Common myeloid progenitor, CD34-positive (primary cell): ENCODE data around the gene ISCU.

ENCODE experiments used
- CTCF ChIA-PET: fragments of 350-600 bp; sonication (Branson Sonifier 250); formaldehyde crosslinking; loops from one replicate; lab custom pipeline; 2021; ENCODE audit warnings: antibody characterized with exemption; lab: Charles Lee
- POLR2A ChIA-PET: fragments of 350-600 bp; sonication (Branson Sonifier 250); formaldehyde crosslinking; loops from one replicate; lab custom pipeline; 2021; ENCODE audit warnings: antibody characterized with exemption; lab: Charles Lee
- DNase-seq, 3 donors: peaks; one replicate each; pipeline versions ENCODE4 v3.0.0 to v3.0.0-alpha.2; 2013
- H3K27ac ChIP-seq, 2 experiments: 1 replicate in 1 of 2; 2 replicates in 1 of 2; pipeline ENCODE4 v1.7.0; 2013; ENCODE audit warnings: inconsistent platforms in 2 of 2, low read length in 2 of 2, mild to moderate bottlenecking in 2 of 2, low read depth in 1 of 2, moderate library complexity in 1 of 2; ENCODE audit not compliant: severe bottlenecking in 2 of 2, insufficient read depth in 1 of 2, poor library complexity in 1 of 2
- H3K27me3 ChIP-seq, 5 experiments: replicated peaks in 2 of 5; 1 replicate in 3 of 5; 2 replicates in 2 of 5; pipeline versions ENCODE4 v1.6.1 to v1.7.0; 2013; ENCODE audit warnings: low read length in 4 of 5, mild to moderate bottlenecking in 2 of 5, moderate library complexity in 2 of 5, inconsistent platforms in 1 of 5; ENCODE audit not compliant: insufficient read depth in 5 of 5, control insufficient read depth in 4 of 5
- H3K36me3 ChIP-seq, 4 experiments: 1 replicate in 2 of 4; 2 replicates in 2 of 4; pipeline versions ENCODE4 v1.6.1 to v1.7.0; 2013; ENCODE audit warnings: low read length in 3 of 4, control low read depth in 1 of 4, mild to moderate bottlenecking in 1 of 4; ENCODE audit not compliant: control insufficient read depth in 4 of 4, insufficient read depth in 4 of 4
- H3K4me1 ChIP-seq, 4 experiments: 1 replicate in 3 of 4; 2 replicates in 1 of 4; pipeline versions ENCODE4 v1.6.1 to v1.7.1; 2013; ENCODE audit warnings: low read length in 3 of 4, mild to moderate bottlenecking in 3 of 4, control low read depth in 1 of 4, inconsistent platforms in 1 of 4, moderate library complexity in 1 of 4; ENCODE audit not compliant: control insufficient read depth in 4 of 4, insufficient read depth in 4 of 4; ENCODE audit errors: control extremely low read depth in 1 of 4
- H3K4me3 ChIP-seq, 7 experiments: 1 replicate in 4 of 7; 2 replicates in 3 of 7; pipeline versions ENCODE4 v1.5.1 to v1.7.0; 2013; ENCODE audit warnings: mild to moderate bottlenecking in 7 of 7, low read length in 6 of 7, moderate library complexity in 6 of 7, inconsistent platforms in 2 of 7, low read depth in 2 of 7, control low read depth in 1 of 7; ENCODE audit not compliant: insufficient read depth in 4 of 7, control insufficient read depth in 1 of 7; ENCODE audit errors: extremely low read depth in 1 of 7
- H3K9me3 ChIP-seq, 5 experiments: 1 replicate in 4 of 5; 2 replicates in 1 of 5; pipeline versions ENCODE4 v1.6.1 to v1.7.1; 2013; ENCODE audit warnings: low read length in 4 of 5, mild to moderate bottlenecking in 2 of 5, inconsistent platforms in 1 of 5, low read depth in 1 of 5, moderate library complexity in 1 of 5; ENCODE audit not compliant: control insufficient read depth in 4 of 5, insufficient read depth in 2 of 5; ENCODE audit errors: control extremely low read depth in 1 of 5
- WGBS: methylation state at CpG from one replicate; pipeline ENCODE4 v1.1.5; 2013; ENCODE audit not compliant: insufficient coverage; 5-methylcytosine and 5-hydroxymethylcytosine counted together

Gene ISCU

DNA sequence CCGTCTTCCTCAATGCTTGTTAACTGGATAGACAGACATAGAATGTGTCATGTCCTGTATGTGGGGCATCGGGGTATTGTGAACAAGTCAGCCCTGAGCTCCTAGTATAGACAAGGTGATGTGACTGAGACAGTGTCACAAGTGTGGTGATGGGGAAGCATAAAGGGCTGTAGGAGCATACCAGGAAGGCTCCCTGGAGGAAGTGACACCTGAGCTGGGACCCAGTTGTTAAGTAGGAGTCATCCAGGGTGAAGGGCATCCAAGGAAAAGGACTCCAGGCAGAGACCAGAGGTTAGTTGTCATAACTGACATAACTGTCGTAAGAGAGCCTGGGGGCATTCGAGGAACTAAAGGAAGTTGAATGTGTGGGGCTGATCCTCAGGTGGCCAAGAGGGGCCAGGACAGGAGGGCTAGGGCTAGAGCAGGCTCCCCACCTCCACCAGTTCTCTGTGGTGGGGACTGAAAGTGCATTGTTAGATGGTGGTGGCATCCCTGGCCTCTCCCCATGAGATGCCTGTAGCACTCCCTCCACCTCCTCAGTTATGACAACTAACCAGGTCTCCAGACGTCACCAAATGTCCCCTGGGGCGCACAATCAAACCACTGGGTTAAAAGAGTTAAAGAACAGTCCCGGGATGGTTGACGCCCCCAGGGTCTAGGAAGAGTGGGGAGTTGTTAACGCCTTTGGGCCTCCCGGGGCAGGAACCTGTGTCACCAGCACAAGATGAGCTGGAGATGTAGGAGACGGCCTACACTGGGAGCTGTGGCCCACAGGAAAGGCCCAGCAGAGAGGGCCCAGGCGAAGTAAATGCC is 44.9 kb upstream of the ISCU start:
- WGBS = 93% methylated on average over 8 of the region's 12 CpGs
- POLR2A ChIA-PET = no interaction called here

DNA sequence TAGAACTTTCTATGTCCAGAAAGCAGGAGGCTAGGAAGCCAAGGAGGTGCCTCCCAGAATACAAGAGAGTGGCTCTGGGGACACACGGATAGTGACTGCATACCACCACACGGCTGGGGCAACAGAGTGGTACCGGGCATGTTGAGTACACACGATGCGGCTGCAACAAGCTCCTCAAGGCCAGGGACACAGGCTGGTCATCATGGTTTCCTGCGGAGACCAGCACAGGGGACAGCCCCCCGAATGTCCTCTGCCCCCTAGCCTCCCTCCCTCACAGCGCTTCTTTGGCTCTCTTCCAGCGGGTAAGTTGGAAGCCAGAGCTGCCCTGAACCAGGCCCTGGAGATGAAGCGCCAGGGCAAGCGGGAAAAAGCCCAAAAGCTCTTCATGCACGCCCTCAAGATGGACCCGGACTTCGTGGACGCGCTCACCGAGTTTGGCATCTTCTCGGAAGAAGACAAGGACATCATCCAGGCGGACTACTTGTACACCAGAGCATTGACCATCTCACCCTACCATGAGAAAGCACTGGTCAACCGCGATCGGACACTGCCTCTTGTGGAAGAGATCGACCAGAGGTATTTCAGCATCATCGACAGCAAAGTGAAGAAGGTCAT is 44.2 kb upstream of the ISCU start:
- WGBS = 95% methylated on average over 21 of the region's 24 CpGs
- no peaks in the 10 kb centered on the region for H3K27me3 ChIP-seq
- H3K9me3 ChIP-seq = no peaks in the 10 kb centered on the region
- no peak overlapping the region for H3K4me3 ChIP-seq
- CTCF ChIA-PET = interaction anchor here (0.9 to 1.9 kb wide), 2 partner anchors 10 to 13 kb away, joined by 4 read pairs; no protein-coding TSS in a partner anchor
- H3K4me1 ChIP-seq = peaks cover 0 to 13% (median 12%) of the 10 kb centered on the region in 4 experiments
- POLR2A ChIA-PET = no interaction called here
- no peak overlapping the region for H3K27ac ChIP-seq
- H3K36me3 ChIP-seq = peaks cover 16 to 63% (median 48%) of the 10 kb centered on the region in 4 experiments
- DNase-seq = no peak

More for the DNA sequence above, 44.9 kb upstream of the ISCU start:
- no peak overlapping the region for H3K27ac ChIP-seq
- H3K9me3 ChIP-seq = no peaks in the 10 kb centered on the region
- no peak for DNase-seq
- peaks cover 16 to 56% (median 42%) of the 10 kb centered on the region in 4 experiments for H3K36me3 ChIP-seq
- peaks cover 0 to 13% (median 12%) of the 10 kb centered on the region in 4 experiments for H3K4me1 ChIP-seq
- CTCF ChIA-PET = interaction anchor here (0.7 to 1.5 kb wide), 4 partner anchors 9 to 525 kb away, joined by 3 to 4 read pairs (median 4); no protein-coding TSS in a partner anchor
- no peak overlapping the region for H3K4me3 ChIP-seq
- H3K27me3 ChIP-seq = no peaks in the 10 kb centered on the region

DNA sequence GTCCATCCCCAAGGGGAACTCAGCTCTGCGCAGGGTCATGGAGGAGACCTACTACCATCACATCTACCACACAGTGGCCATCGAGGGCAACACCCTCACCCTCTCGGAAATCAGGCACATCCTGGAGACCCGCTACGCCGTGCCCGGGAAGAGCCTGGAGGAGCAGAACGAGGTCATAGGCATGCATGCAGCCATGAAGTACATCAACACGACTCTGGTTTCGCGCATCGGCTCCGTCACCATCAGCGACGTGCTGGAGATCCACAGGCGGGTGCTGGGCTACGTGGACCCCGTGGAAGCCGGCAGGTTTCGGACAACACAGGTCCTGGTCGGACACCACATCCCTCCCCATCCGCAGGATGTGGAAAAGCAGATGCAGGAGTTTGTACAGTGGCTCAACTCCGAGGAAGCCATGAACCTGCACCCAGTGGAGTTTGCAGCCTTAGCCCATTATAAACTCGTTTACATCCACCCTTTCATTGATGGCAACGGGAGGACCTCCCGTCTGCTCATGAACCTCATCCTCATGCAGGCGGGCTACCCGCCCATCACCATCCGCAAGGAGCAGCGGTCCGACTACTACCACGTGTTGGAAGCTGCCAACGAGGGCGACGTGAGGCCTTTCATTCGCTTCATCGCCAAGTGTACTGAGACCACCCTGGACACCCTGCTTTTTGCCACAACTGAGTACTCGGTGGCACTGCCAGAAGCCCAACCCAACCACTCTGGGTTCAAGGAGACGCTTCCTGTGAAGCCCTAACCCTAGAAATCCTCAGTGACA is 43.5 kb upstream of the ISCU start:
- POLR2A ChIA-PET = interaction anchor here (0.6 kb wide), 1 partner anchor 13 kb away, joined by 3 read pairs; no protein-coding TSS in a partner anchor
- Histone ChIP-seq H3K27ac (no peak overlapping the region), H3K27me3 (no peaks in the 10 kb centered on the region), H3K4me3 (no peak overlapping the region), H3K9me3 (no peaks in the 10 kb centered on the region), H3K4me1 (peaks cover 0 to 13% (median 12%) of the 10 kb centered on the region in 4 experiments), H3K36me3 (peaks cover 20 to 70% (median 53%) of the 10 kb centered on the region in 4 experiments)
- 98% methylated on average over 38 of the region's 39 CpGs for WGBS
- CTCF ChIA-PET = interaction anchor here (0.6 to 2.6 kb wide), 5 partner anchors 10 to 531 kb away, joined by 3 to 13 read pairs (median 4); no protein-coding TSS in a partner anchor
- DNase-seq = no peak

DNA sequence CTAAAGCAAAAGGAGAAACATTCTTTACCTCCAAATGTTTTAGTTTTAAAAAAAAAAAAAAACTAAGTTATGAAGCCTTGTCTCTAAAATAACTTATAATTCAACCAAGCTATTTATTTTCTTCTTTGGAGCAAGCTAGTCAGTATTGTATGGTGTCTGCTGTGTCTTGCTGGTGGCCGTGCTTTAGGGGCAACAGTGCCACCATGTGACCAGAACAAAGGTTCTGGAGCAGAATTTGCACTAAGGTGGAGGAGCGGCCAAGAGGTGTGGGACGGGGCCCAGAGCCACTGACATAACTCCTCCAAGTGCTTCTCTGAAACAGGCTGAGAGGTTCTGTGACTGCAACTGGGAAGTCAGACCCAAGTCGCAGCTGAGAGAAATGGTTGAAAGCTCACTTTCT is 42.8 kb upstream of the ISCU start:
- 93% methylated on average over 2 of the region's 4 CpGs for WGBS
- Histone ChIP-seq H3K4me3 (no peak overlapping the region), H3K9me3 (no peaks in the 10 kb centered on the region), H3K36me3 (peaks cover 24 to 76% (median 59%) of the 10 kb centered on the region in 4 experiments), H3K4me1 (peaks cover 0 to 12% (median 10%) of the 10 kb centered on the region in 4 experiments), H3K27me3 (no peaks in the 10 kb centered on the region), H3K27ac (no peak overlapping the region)
- CTCF ChIA-PET = interaction anchor here (0.6 to 2.6 kb wide), 4 partner anchors 10 to 532 kb away, joined by 3 to 13 read pairs (median 4); no protein-coding TSS in a partner anchor
- peak; percentile 15 to 25 (median 19) for DNase-seq
- POLR2A ChIA-PET = interaction anchor here (0.6 kb wide), 1 partner anchor 13 kb away, joined by 3 read pairs; no protein-coding TSS in a partner anchor

DNA sequence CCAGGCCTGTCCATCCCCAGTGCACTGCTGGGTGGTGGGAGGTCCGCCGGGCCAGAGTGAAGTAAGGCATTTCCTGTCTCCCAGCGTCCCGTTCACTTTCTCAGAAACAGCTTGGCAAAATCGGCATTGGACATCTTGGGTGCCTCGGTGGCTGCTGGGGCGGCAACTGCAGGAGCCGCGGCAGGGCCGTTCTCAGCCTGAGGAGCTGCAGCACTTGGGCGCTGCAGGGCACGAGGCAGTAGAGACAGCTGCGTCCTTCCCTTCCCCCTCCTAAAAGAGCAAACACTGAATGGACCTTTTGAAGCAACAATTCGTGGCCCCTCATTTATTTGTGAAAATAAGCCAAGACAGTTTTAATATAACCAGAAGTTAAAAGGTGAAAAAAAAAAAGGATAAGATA is 39.0 kb upstream of the ISCU start:
- peaks cover 36 to 97% (median 76%) of the 10 kb centered on the region in 4 experiments for H3K36me3 ChIP-seq
- no peaks in the 10 kb centered on the region for H3K27me3 ChIP-seq
- 94% methylated on average over 13 of the region's 14 CpGs for WGBS
- H3K4me3 ChIP-seq = no peak overlapping the region
- no peaks in the 10 kb centered on the region for H3K4me1 ChIP-seq
- H3K27ac ChIP-seq = no peak overlapping the region
- H3K9me3 ChIP-seq = no peaks in the 10 kb centered on the region
- DNase-seq = no peak
- CTCF ChIA-PET = interaction anchor here (0.6 to 1.8 kb wide), 3 partner anchors 8 to 11 kb away, joined by 3 to 5 read pairs (median 5); no protein-coding TSS in a partner anchor
- POLR2A ChIA-PET = no interaction called here

DNA sequence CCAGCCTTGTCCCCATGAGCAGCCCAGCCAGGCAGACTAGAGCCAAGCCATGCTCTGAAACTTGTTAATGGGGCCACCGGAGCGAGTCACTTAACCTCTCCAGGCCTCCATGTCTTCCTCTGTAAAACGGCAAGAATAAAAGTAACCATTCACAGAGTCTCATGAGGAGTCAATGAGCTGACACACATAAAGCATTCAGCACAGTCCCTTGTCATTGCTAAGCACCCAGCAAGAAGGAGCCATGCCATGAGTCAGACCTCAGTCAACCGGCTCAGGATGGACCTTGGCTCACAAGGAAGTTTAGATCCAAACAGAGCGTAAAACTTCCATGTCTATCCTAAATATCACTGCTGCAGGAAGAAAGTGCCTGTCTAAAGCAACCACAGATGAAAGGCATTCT is 36.7 kb upstream of the ISCU start:
- H3K27ac ChIP-seq = no peak overlapping the region
- H3K4me3 ChIP-seq = no peak overlapping the region
- ChIA-PET CTCF (no interaction called here), POLR2A (no interaction called here)
- H3K36me3 ChIP-seq = peaks cover 44 to 96% (median 76%) of the 10 kb centered on the region in 4 experiments
- H3K9me3 ChIP-seq = no peaks in the 10 kb centered on the region
- H3K27me3 ChIP-seq = no peaks in the 10 kb centered on the region
- no peaks in the 10 kb centered on the region for H3K4me1 ChIP-seq
- DNase-seq = no peak
- 95% methylated on average over 4 of the region's 5 CpGs for WGBS
